HEK293 (cell line): ENCODE measurements around the gene RAB44.

Source experiments
- GLIS2 ChIP-seq: fragments of 450-650 bp; formaldehyde crosslinking; IDR thresholded peaks from 2 replicates; pipeline ENCODE4 v1.5.1; 2016; ENCODE audit warnings: missing biosample characterization, missing genetic modification characterization
- HOXC10 ChIP-seq: sonication (generic); formaldehyde crosslinking; IDR thresholded peaks from 2 replicates; pipeline ENCODE4 v1.8.1; 2023; ENCODE audit warnings: mild to moderate bottlenecking, missing genetic modification reagents
- KLF10 ChIP-seq: fragments of 450-650 bp; IDR thresholded peaks from 2 replicates; pipeline ENCODE4 v1.5.1; 2018; ENCODE audit warnings: missing biosample characterization, mild to moderate bottlenecking, missing genetic modification characterization
- KLF16 ChIP-seq: fragments of 450-650 bp; formaldehyde crosslinking; IDR thresholded peaks from 2 replicates; pipeline ENCODE4 v1.5.1; 2017; ENCODE audit warnings: missing biosample characterization, missing genetic modification characterization
- KLF9 ChIP-seq: fragments of 450-650 bp; formaldehyde crosslinking; IDR thresholded peaks from 2 replicates; pipeline ENCODE4 v1.5.1; 2016; ENCODE audit warnings: missing biosample characterization, missing genetic modification characterization, low read depth
- PATZ1 ChIP-seq: fragments of 450-650 bp; formaldehyde crosslinking; IDR thresholded peaks from 2 replicates; pipeline ENCODE4 v1.5.1; 2016; ENCODE audit warnings: missing biosample characterization, missing genetic modification characterization
- SP2 ChIP-seq: fragments of 450-650 bp; formaldehyde crosslinking; IDR thresholded peaks from 2 replicates; pipeline ENCODE4 v1.5.1; 2016; ENCODE audit warnings: missing biosample characterization, missing genetic modification characterization
- SP3 ChIP-seq: fragments of 450-650 bp; formaldehyde crosslinking; IDR thresholded peaks from 2 replicates; pipeline ENCODE4 v1.5.1; 2016; ENCODE audit warnings: missing biosample characterization, missing genetic modification characterization
- SP7 ChIP-seq: fragments of 450-650 bp; formaldehyde crosslinking; IDR thresholded peaks from 2 replicates; pipeline ENCODE4 v1.5.1; 2016; ENCODE audit warnings: missing biosample characterization, missing genetic modification characterization
- TRIM28 ChIP-seq: IDR thresholded peaks from 2 replicates; pipeline ENCODE4 v1.6.1; 2011; ENCODE audit warnings: low read length, control low read depth, borderline replicate concordance
- YY1 ChIP-seq: fragments of 450-650 bp; formaldehyde crosslinking; IDR thresholded peaks from 2 replicates; pipeline ENCODE4 v1.5.1; 2018; ENCODE audit warnings: missing biosample characterization, missing genetic modification characterization
- YY2 ChIP-seq: fragments of 450-650 bp; formaldehyde crosslinking; IDR thresholded peaks from 2 replicates; pipeline ENCODE4 v1.5.1; 2016; ENCODE audit warnings: missing biosample characterization, missing genetic modification characterization
- ZBTB17 ChIP-seq: fragments of 450-650 bp; formaldehyde crosslinking; IDR thresholded peaks from 2 replicates; pipeline ENCODE4 v1.5.1; 2016; ENCODE audit warnings: missing biosample characterization, missing genetic modification characterization
- ZBTB20 ChIP-seq: fragments of 450-650 bp; formaldehyde crosslinking; IDR thresholded peaks from 2 replicates; pipeline ENCODE4 v1.5.1; 2016; ENCODE audit warnings: missing biosample characterization, missing genetic modification characterization
- ZEB2 ChIP-seq: fragments of 450-650 bp; formaldehyde crosslinking; IDR thresholded peaks from 2 replicates; pipeline ENCODE4 v1.5.1; 2016; ENCODE audit warnings: missing biosample characterization, missing genetic modification characterization
- ZFP41 ChIP-seq: fragments of 450-650 bp; formaldehyde crosslinking; IDR thresholded peaks from 2 replicates; pipeline ENCODE4 v1.5.1; 2016; ENCODE audit warnings: missing biosample characterization, missing genetic modification characterization, borderline replicate concordance
- ZIC2 ChIP-seq: fragments of 450-650 bp; formaldehyde crosslinking; IDR thresholded peaks from 2 replicates; pipeline ENCODE4 v1.5.1; 2016; ENCODE audit warnings: missing biosample characterization, missing genetic modification characterization
- ZNF114 ChIP-seq: fragments of 450-650 bp; formaldehyde crosslinking; IDR thresholded peaks from 2 replicates; pipeline ENCODE4 v1.5.0; 2017; ENCODE audit warnings: missing biosample characterization, missing genetic modification characterization
- ZNF133 ChIP-seq: fragments of 450-650 bp; formaldehyde crosslinking; IDR thresholded peaks from 2 replicates; pipeline ENCODE4 v1.5.1; 2016; ENCODE audit warnings: missing biosample characterization, missing genetic modification characterization
- ZNF140 ChIP-seq: fragments of 450-650 bp; formaldehyde crosslinking; IDR thresholded peaks from 2 replicates; pipeline ENCODE4 v1.5.1; 2016; ENCODE audit warnings: missing biosample characterization, missing genetic modification characterization
- ZNF174 ChIP-seq: fragments of 450-650 bp; formaldehyde crosslinking; IDR thresholded peaks from 2 replicates; pipeline ENCODE4 v1.5.0; 2017; ENCODE audit warnings: missing biosample characterization, mild to moderate bottlenecking, missing genetic modification characterization
- ZNF280C ChIP-seq: fragments of 450-650 bp; formaldehyde crosslinking; IDR thresholded peaks from 2 replicates; pipeline ENCODE4 v1.5.1; 2016; ENCODE audit warnings: missing biosample characterization, missing genetic modification characterization
- ZNF394 ChIP-seq: fragments of 450-650 bp; formaldehyde crosslinking; IDR thresholded peaks from 2 replicates; pipeline ENCODE4 v1.5.1; 2016; ENCODE audit warnings: missing biosample characterization, missing genetic modification characterization, mild to moderate bottlenecking, moderate library complexity, borderline replicate concordance
- ZNF544 ChIP-seq: fragments of 450-650 bp; formaldehyde crosslinking; IDR thresholded peaks from 2 replicates; pipeline ENCODE4 v1.5.0; 2017; ENCODE audit warnings: missing biosample characterization, missing genetic modification characterization
- ZNF561 ChIP-seq: fragments of 450-650 bp; IDR thresholded peaks from 2 replicates; pipeline ENCODE4 v1.5.1; 2018; ENCODE audit warnings: missing biosample characterization, missing genetic modification characterization, borderline replicate concordance
- ZNF596 ChIP-seq: fragments of 450-650 bp; IDR thresholded peaks from 2 replicates; pipeline ENCODE4 v1.5.0; 2018; ENCODE audit warnings: missing biosample characterization, mild to moderate bottlenecking, missing genetic modification characterization, moderate library complexity
- ZNF610 ChIP-seq: fragments of 450-650 bp; formaldehyde crosslinking; IDR thresholded peaks from 2 replicates; pipeline ENCODE4 v1.5.1; 2016; ENCODE audit warnings: missing biosample characterization, missing genetic modification characterization, borderline replicate concordance
- ZNF626 ChIP-seq: fragments of 450-650 bp; sonication (Bioruptor Pico); formaldehyde crosslinking; IDR thresholded peaks from 2 replicates; pipeline ENCODE4 v1.5.1; 2018; ENCODE audit warnings: missing biosample characterization, missing genetic modification characterization, inconsistent platforms
- TF ChIP-seq, protein P1 (sequence below): fragments of 450-650 bp; formaldehyde crosslinking; IDR thresholded peaks from 2 replicates; pipeline ENCODE4 v1.5.1; 2016; ENCODE audit warnings: missing biosample characterization, missing genetic modification characterization
- TF ChIP-seq, protein P2 (sequence below): fragments of 450-650 bp; formaldehyde crosslinking; IDR thresholded peaks from 2 replicates; pipeline ENCODE4 v1.5.1; 2016; ENCODE audit warnings: missing biosample characterization, missing genetic modification characterization
- TF ChIP-seq, protein P3 (sequence below): fragments of 450-650 bp; formaldehyde crosslinking; IDR thresholded peaks from 2 replicates; pipeline ENCODE4 v1.5.1; 2016; ENCODE audit warnings: missing biosample characterization, missing genetic modification characterization

Gene RAB44

DNA sequence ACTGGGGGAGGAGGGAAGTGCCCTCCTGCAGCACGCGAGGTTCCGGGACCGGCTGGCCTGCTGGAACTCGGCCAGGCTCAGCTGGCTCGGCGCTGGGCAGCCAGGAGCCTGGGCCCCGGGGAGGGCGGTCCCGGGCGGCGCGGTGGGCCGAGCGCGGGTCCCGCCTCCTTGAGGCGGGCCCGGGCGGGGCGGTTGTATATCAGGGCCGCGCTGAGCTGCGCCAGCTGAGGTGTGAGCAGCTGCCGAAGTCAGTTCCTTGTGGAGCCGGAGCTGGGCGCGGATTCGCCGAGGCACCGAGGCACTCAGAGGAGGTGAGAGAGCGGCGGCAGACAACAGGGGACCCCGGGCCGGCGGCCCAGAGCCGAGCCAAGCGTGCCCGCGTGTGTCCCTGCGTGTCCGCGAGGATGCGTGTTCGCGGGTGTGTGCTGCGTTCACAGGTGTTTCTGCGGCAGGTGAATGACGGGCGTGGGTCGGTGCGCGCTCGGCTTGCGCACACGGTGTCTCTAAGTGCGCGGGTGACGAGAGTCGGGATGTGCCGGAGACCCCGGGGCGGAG is 19.1 kb upstream of the RAB44 start, which contains the start of gene CDKN1A (continued):
- TF ChIP-seq ZIC2 (tag by site-specific recombination) (no peak), ZNF133 (tag by site-specific recombination) (peak; percentile 43; the same call in 1 of the 2 replicates), KLF10 (peak; percentile 92), ZNF610 (tag by site-specific recombination) (peak; percentile 86), ZNF544 (no peak), ZNF114 (no peak), ZNF596 (tag by site-specific recombination) (peak; percentile 52), SP2 (tag by site-specific recombination) (peak; percentile 61), KLF16 (peak; percentile 55; the same call in 1 of the 2 replicates), SP3 (peak; percentile 75), YY2 (tag by site-specific recombination) (0 out of 2 replicates have a peak, but pooled peaks have one; percentile 17), GLIS2 (tag by site-specific recombination) (peak; percentile 91; the same call in 1 of the 2 replicates), HOXC10 (CRISPR knock-in tag) (0 out of 2 replicates have a peak, but pooled peaks have one; percentile 68), ZNF174 (tag by site-specific recombination) (no peak), ZNF280C (tag by site-specific recombination) (no peak), ZFP41 (tag by site-specific recombination) (peak; percentile 60; the same call in 1 of the 2 replicates), KLF9 (peak; percentile 75; the same call in 1 of the 2 replicates), YY1 (tag by site-specific recombination) (peak; percentile 49; the same call in 1 of the 2 replicates), ZBTB17 (tag by site-specific recombination) (peak; percentile 64; the same call in 1 of the 2 replicates), ZBTB20 (peak; percentile 97), ZNF561 (tag by site-specific recombination) (peak; percentile 91), SP7 (peak; percentile 55; the same call in 1 of the 2 replicates), ZEB2 (tag by site-specific recombination) (peak; percentile 74), PATZ1 (tag by site-specific recombination) (peak; percentile 79), ZNF626 (tag by site-specific recombination) (no peak), ZNF394 (peak; percentile 73; the same call in 1 of the 2 replicates), ZNF140 (tag by site-specific recombination) (no peak), TRIM28 (peak; percentile 29; the same call in 1 of the 2 replicates)
- TF ChIP-seq, protein P1, sequence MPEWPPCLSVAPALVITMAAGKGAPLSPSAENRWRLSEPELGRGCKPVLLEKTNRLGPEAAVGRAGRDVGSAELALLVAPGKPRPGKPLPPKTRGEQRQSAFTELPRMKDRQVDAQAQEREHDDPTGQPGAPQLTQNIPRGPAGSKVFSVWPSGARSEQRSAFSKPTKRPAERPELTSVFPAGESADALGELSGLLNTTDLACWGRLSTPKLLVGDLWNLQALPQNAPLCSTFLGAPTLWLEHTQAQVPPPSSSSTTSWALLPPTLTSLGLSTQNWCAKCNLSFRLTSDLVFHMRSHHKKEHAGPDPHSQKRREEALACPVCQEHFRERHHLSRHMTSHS (tag by site-specific recombination), result no peak
- TF ChIP-seq, protein P2, sequence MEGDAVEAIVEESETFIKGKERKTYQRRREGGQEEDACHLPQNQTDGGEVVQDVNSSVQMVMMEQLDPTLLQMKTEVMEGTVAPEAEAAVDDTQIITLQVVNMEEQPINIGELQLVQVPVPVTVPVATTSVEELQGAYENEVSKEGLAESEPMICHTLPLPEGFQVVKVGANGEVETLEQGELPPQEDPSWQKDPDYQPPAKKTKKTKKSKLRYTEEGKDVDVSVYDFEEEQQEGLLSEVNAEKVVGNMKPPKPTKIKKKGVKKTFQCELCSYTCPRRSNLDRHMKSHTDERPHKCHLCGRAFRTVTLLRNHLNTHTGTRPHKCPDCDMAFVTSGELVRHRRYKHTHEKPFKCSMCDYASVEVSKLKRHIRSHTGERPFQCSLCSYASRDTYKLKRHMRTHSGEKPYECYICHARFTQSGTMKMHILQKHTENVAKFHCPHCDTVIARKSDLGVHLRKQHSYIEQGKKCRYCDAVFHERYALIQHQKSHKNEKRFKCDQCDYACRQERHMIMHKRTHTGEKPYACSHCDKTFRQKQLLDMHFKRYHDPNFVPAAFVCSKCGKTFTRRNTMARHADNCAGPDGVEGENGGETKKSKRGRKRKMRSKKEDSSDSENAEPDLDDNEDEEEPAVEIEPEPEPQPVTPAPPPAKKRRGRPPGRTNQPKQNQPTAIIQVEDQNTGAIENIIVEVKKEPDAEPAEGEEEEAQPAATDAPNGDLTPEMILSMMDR, result 0 out of 2 replicates have a peak, but pooled peaks have one; percentile 7
- TF ChIP-seq, protein P3, sequence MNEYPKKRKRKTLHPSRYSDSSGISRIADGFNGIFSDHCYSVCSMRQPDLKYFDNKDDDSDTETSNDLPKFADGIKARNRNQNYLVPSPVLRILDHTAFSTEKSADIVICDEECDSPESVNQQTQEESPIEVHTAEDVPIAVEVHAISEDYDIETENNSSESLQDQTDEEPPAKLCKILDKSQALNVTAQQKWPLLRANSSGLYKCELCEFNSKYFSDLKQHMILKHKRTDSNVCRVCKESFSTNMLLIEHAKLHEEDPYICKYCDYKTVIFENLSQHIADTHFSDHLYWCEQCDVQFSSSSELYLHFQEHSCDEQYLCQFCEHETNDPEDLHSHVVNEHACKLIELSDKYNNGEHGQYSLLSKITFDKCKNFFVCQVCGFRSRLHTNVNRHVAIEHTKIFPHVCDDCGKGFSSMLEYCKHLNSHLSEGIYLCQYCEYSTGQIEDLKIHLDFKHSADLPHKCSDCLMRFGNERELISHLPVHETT (tag by site-specific recombination), result 0 out of 2 replicates have a peak, but pooled peaks have one; percentile 22
